ENCODE measurements around the gene PLBD1.

Gene PLBD1

GRCh38 chr12:14525964-14526363 lies 41.7 kb downstream of the PLBD1 start:
- no peak for TF ChIP-seq CTCF (IDR thresholded peaks at IDR 0.05; ENCODE audit: control extremely low read depth, extremely low read depth, low read depth, missing control alignments)
- ChIA-PET POLR2A (no interaction called here), CTCF (interaction anchor here (1.4 kb wide), 1 partner anchor 18 kb away, joined by 3 read pairs; no protein-coding TSS in a partner anchor)
- no peak for DNase-seq (ENCODE audit: extremely low spot score)

- no peak for DNase-seq (ENCODE audit: extremely low spot score)
- CTCF ChIA-PET: interaction anchor here (1.4 kb wide), 1 partner anchor 14 kb away, joined by 3 read pairs; no protein-coding TSS in a partner anchor
- POLR2A ChIA-PET: no interaction called here
- TF ChIP-seq CTCF (IDR thresholded peaks at IDR 0.05; ENCODE audit: control extremely low read depth, extremely low read depth, low read depth, missing control alignments): no peak
These were observed 45.9 kb downstream of the PLBD1 start for GRCh38 chr12:14521822-14522221.

- CTCF ChIA-PET: no interaction called here
- no peak for DNase-seq (ENCODE audit: extremely low spot score)
- POLR2A ChIA-PET: no interaction called here
- TF ChIP-seq CTCF (IDR thresholded peaks at IDR 0.05; ENCODE audit: control extremely low read depth, extremely low read depth, low read depth, missing control alignments): no peak
These were observed 52.7 kb downstream of the PLBD1 start for GRCh38 chr12:14514946-14515345.

GRCh38 chr12:14514154-14514842 lies 53.4 kb downstream of the PLBD1 start:
- no peak for TF ChIP-seq CTCF (IDR thresholded peaks at IDR 0.05; ENCODE audit: control extremely low read depth, extremely low read depth, low read depth, missing control alignments)
- POLR2A ChIA-PET: interaction anchor here (0.6 kb wide), 1 partner anchor 140 kb away, joined by 3 read pairs; no protein-coding TSS in a partner anchor
- peak; percentile 56 for DNase-seq (ENCODE audit: extremely low spot score)
- CTCF ChIA-PET: interaction anchor here (1.7 kb wide), 1 partner anchor 11 kb away, joined by 4 read pairs; no protein-coding TSS in a partner anchor

- CTCF ChIA-PET: interaction anchor here (2.6 kb wide), 1 partner anchor 22 kb away, joined by 8 read pairs; no protein-coding TSS in a partner anchor
- POLR2A ChIA-PET: interaction anchor here (0.6 kb wide), 1 partner anchor 308 kb away, joined by 3 read pairs; no protein-coding TSS in a partner anchor
- TF ChIP-seq CTCF (IDR thresholded peaks at IDR 0.05; ENCODE audit: control extremely low read depth, extremely low read depth, low read depth, missing control alignments): no peak
- DNase-seq (ENCODE audit: extremely low spot score): no peak
These were observed 57.1 kb downstream of the PLBD1 start for GRCh38 chr12:14510574-14510973.

GRCh38 chr12:14505626-14506596 lies 61.8 kb downstream of the PLBD1 start:
- no peak for TF ChIP-seq CTCF (IDR thresholded peaks at IDR 0.05; ENCODE audit: control extremely low read depth, extremely low read depth, low read depth, missing control alignments)
- ChIA-PET POLR2A (no interaction called here), CTCF (interaction anchor here (0.9 to 1.7 kb wide), 3 partner anchors 11 to 268 kb away, joined by 3 to 5 read pairs (median 4); no protein-coding TSS in a partner anchor)
- DNase-seq (ENCODE audit: extremely low spot score): no peak
